GM19099 (cell line): ENCODE measurements around the gene RGS17.

ENCODE experiments used
- POLR2A ChIP-seq: IDR thresholded peaks from 3 replicates; pipeline ENCODE4 v1.6.1; 2011; ENCODE audit warnings: low read depth; ENCODE audit not compliant: insufficient read length; ENCODE audit errors: extremely low read depth

RGS17 gene

GRCh38 chr6:153096792-153097191 is 34.3 kb downstream of the RGS17 start:
- no peak for TF ChIP-seq POLR2A

- no peak for TF ChIP-seq POLR2A
Measured at GRCh38 chr6:153096031-153096430, 35.1 kb downstream of the RGS17 start.

GRCh38 chr6:153092082-153093013 is 38.7 kb downstream of the RGS17 start:
- no peak for TF ChIP-seq POLR2A

GRCh38 chr6:153090241-153090930 is 40.7 kb downstream of the RGS17 start:
- no peak for TF ChIP-seq POLR2A

- no peak for TF ChIP-seq POLR2A
Measured at GRCh38 chr6:153088796-153089195, 42.3 kb downstream of the RGS17 start.

GRCh38 chr6:153087436-153087835 is 43.6 kb downstream of the RGS17 start:
- TF ChIP-seq POLR2A = no peak

- no peak for TF ChIP-seq POLR2A
Measured at GRCh38 chr6:153086225-153086990, 44.7 kb downstream of the RGS17 start.

GRCh38 chr6:153085239-153085638 is 45.8 kb downstream of the RGS17 start:
- TF ChIP-seq POLR2A = no peak

- TF ChIP-seq POLR2A = no peak
Measured at GRCh38 chr6:153084393-153084792, 46.7 kb downstream of the RGS17 start.

- no peak for TF ChIP-seq POLR2A
Measured at GRCh38 chr6:153083869-153084268, 47.2 kb downstream of the RGS17 start.

GRCh38 chr6:153081914-153082313 is 49.2 kb downstream of the RGS17 start:
- no peak for TF ChIP-seq POLR2A

GRCh38 chr6:153076431-153076830 is 54.7 kb downstream of the RGS17 start:
- TF ChIP-seq POLR2A = no peak

GRCh38 chr6:153074761-153075160 is 56.3 kb downstream of the RGS17 start:
- no peak for TF ChIP-seq POLR2A

GRCh38 chr6:153073841-153074240 is 57.2 kb downstream of the RGS17 start:
- TF ChIP-seq POLR2A = no peak

- TF ChIP-seq POLR2A = no peak
Measured at GRCh38 chr6:153070756-153071155, 60.3 kb downstream of the RGS17 start.
